Urinary bladder (tissue), 4 donors: ENCODE data around the gene PRR35. TPM values are rescaled to one million over a fixed set of nuclear protein-coding genes. Genes with fewer than 3 reads are reported as not detected.
"Not testable (repeated sequence)": the region's sequence is repeated elsewhere in the genome, so short reads cannot be mapped to it uniquely, and the experiment has no call there.

Experiments
- DNase-seq: peaks from one replicate; pipeline ENCODE4 v3.0.0-alpha.2; 2015; ENCODE audit errors: extremely low spot score
- H3K27ac ChIP-seq: one replicate; pipeline ENCODE4 v1.5.1; 2013; ENCODE audit warnings: low read depth, mild to moderate bottlenecking, moderate library complexity
- H3K36me3 ChIP-seq: one replicate; pipeline ENCODE4 v1.6.1; 2013; ENCODE audit warnings: mild to moderate bottlenecking, moderate library complexity; ENCODE audit not compliant: insufficient read depth
- H3K4me1 ChIP-seq: one replicate; pipeline ENCODE4 v1.6.1; 2013; ENCODE audit warnings: mild to moderate bottlenecking, moderate library complexity; ENCODE audit not compliant: insufficient read depth
- H3K4me3 ChIP-seq: one replicate; pipeline ENCODE4 v1.5.1; 2013; ENCODE audit warnings: low read depth, low read length
- WGBS: extraction: QIAGEN DNeasy Blood & Tissue Kit; methylation state at CpG from one replicate; pipeline ENCODE4 v1.1.7; 2013; 5-methylcytosine and 5-hydroxymethylcytosine counted together
- polyA plus RNA-seq: library from polyadenylated mRNA; stranded (reverse); fragments of 200-250 nt; gene quantifications from one replicate; pipeline ENCODE4 v1.2.3, GENCODE V29; 2013
- total RNA-seq: library from RNA; depleted of rRNA; stranded (reverse); fragments of >200 nt; gene quantifications from one replicate; pipeline ENCODE4 v1.2.3, GENCODE V29; 2014
- donor health status: healthy with polysubstance abuse.
- donor health status: healthy.

The PRR35 gene
- total and polyA plus RNA-seq, 2 donors = not detected

DNA sequence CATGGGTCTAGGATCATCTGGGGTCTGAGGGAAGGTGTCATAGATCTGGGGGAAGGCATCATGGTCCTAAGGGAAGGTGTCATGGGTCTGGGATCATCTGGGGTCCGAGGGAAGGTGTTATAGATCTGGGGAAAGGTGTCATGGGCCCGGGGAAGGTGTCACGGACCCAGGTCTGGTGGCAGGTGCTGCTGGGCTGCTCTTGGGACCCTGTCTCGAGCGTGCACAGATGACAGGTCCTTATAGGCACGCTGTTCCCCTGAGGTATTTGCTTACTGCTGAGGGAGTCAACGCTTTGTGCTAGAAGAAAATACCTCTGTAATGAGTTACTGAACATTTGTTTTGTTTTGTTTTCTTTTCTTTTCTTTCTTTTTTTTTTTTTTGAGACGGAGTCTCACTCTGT, 31.0 kb downstream of the PRR35 start:
- H3K27ac ChIP-seq = no peak overlapping the region
- 86% methylated on average over 8 of the region's 8 CpGs for WGBS

DNA sequence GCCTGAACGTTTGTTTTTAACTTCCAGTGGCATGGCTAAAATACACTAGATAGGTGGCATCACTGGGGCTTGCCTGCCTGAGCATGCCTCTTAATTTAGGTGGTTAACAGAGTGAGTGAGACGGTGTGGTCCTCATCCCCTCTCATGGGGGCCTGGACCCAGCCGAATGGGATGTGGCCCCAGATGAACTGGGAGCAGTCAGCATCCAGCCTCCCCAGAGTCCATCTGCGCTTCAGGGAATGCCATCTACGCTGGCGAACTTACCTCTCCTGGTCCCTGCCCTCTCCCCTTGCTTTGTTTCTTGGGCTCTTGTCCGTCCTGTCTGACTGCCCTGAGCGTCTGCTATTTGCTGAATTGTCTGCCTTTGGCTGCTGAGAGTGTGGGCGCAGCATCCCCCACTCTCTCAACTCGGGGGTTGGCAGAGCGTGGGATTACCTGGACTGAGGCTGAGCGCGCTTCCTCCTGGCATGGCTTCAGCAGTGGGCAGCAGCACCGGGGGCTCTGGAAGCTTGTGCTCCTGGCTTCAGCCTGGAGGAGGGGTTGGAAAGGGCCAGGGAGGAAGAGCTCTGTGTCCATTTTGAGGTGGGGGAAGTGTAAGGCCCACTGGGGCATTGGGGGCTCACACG, 31.8 kb downstream of the PRR35 start:
- H3K27ac ChIP-seq = peak overlapping the region; percentile 19
- no peaks in the 10 kb centered on the region for H3K36me3 ChIP-seq
- H3K4me3 ChIP-seq = no peak overlapping the region
- H3K4me1 ChIP-seq = no peaks in the 10 kb centered on the region
- 85% methylated on average over 15 of the region's 15 CpGs for WGBS
- DNase-seq = no peak

More for the DNA sequence above, 31.0 kb downstream of the PRR35 start:
- no peak for DNase-seq
- no peak overlapping the region for H3K4me3 ChIP-seq
- no peaks in the 10 kb centered on the region for H3K4me1 ChIP-seq
- no peaks in the 10 kb centered on the region for H3K36me3 ChIP-seq

DNA sequence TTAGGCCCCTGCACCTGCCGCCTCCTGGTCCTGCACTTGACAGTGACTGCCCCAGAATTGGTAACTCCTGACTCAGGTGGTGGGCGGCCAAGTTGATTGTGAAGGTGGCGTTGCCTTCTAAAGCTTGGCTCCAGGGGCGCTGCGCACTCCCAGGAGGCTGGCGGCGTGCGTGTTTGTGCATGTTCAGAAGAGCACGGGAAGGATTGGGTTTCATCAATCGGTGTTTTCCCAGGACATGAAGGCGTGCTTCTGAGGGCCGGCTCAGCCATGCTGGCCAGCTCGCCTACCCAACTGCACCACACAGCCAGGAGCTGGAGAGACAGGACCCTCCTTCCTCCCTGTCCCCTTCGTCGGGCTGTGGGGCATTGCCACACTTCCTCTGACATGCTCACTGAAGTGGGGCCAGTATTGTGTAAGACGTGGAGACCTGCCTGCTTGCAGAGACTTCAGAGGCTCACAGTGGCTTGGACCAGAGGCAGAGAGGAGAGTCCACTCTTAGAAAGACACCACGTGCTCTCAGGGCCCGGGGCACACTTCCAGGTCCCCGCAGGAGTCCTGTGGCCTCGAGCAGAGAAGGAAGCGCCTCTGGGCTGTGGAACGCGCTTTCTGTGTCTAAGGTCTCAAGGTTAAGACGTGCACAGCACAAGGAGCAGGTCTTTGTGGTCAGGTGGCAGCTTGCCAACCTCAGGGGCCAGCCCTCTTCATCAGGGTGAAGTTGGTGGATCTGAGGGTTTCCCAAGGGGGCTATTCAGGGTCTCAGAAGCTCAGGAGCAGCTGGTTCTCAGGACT, 32.5 kb downstream of the PRR35 start:
- WGBS = 77% methylated on average over 24 of the region's 24 CpGs
- H3K27ac ChIP-seq = peak overlapping the region; percentile 19

DNA sequence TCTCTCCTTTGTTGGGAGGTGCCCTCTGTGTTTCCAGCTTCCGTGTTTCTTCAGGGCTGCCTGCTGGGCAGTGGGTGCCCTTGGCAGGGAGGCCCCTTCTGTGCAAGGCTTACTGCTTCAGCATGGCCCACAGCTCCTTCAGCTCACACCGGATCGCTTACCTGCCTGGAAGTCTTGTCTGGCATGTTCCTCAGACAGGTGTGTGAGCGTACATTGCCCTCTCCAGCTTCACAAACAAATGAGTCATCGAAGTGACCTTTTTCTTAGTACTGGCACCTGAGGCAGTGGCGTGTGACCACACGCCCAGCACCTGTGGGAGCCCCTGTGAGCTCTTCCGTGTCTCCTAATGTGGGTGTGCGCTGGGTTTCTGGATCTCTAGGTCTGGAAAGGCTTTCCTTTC, 33.2 kb downstream of the PRR35 start:
- Histone ChIP-seq H3K36me3 (no peaks in the 10 kb centered on the region), H3K27ac (no peak overlapping the region), H3K4me3 (no peak overlapping the region), H3K4me1 (no peaks in the 10 kb centered on the region)
- no peak for DNase-seq
- WGBS = 80% methylated on average over 9 of the region's 9 CpGs

More for the DNA sequence above, 32.5 kb downstream of the PRR35 start:
- DNase-seq = peak; percentile 56
- H3K4me1 ChIP-seq = no peaks in the 10 kb centered on the region
- no peak overlapping the region for H3K4me3 ChIP-seq
- H3K36me3 ChIP-seq = no peaks in the 10 kb centered on the region

DNA sequence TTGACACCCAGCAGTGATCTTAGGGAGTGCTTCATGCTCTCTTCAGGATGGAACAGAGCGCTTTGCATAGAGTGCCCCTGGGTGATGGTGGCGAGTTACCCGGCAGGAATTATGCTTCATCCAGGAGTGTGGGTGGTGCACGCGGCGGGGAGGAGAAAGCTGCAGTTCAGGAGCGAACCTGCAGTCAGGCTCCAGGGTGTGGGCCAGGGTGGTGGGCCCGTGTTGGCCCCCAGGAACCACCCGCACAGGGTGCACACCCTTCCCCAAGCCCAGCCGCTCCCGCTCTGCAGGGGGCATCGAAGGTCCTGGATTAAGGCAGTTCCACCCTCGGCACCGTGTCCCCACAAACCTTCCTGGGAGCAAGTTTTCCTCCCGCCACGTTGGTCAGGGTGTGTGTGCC, 33.6 kb downstream of the PRR35 start:
- no peak overlapping the region for H3K27ac ChIP-seq
- H3K4me1 ChIP-seq = no peaks in the 10 kb centered on the region
- no peak for DNase-seq
- 85% methylated on average over 16 of the region's 16 CpGs for WGBS
- no peak overlapping the region for H3K4me3 ChIP-seq
- H3K36me3 ChIP-seq = no peaks in the 10 kb centered on the region

DNA sequence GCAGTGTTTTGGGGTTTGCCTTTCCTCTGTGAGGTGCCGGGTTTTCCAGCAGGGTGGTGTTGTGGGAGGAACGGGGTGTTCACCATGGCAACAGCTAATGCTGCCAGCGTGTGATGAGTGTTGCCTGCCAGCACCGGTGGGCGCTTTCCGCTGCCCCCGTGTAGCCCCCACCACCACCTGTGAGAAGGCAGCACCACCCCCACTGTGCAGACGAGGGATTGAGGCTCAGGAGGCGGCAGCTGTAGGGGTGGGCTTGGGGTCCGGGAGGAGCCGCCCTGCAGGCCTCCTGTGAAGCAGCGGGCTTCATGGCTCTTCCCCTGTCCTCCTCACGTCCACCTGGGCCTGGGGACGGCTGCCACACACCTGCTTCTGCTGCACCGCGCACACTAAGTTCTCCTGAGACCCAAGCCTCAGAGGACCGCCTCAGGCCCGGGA, 34.9 kb downstream of the PRR35 start:
- no peak for DNase-seq
- Histone ChIP-seq H3K4me1 (no peaks in the 10 kb centered on the region), H3K4me3 (no peak overlapping the region), H3K36me3 (no peaks in the 10 kb centered on the region), H3K27ac (no peak overlapping the region)
- whole genome bisulfite sequencing = 86% methylated on average over 18 of the region's 18 CpGs

DNA sequence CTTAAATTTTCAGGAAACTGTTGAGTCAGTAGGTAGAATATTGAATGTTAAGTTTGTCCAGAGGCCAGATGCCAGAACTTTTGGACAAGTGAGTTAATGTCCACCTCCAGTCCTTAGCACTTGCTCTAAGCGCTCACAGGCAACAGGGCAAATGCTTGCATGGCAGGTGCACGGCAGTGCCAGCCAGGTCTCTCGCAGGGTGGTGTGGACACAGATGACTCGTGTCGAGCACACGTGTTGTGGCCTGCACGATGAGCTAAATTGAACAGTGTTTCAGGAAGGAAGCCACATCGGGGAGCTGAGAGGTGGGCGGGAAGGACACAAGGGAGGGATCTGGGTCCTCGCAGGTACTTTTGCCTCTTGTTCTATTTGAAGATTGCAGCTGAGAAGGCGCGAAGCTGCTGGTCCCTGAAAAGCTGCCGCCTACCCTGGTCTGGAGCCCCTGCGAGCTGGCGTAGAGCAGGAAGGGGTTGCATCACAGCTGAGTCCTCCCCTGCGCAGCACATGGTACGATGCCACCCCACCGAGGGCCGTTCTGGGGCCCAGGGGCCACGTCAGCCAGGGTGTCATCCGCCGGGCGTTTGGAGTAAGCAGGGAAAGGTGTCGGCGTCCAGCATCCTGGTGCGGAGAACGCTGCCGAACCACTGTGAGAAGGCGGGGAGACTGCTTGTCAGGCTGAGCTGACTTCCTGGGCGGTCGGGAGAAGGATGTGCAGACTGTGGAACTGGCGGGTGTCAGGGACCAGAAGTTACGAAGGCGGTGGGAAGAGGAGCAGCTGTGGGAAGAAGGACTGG, 35.9 kb downstream of the PRR35 start:
- Histone ChIP-seq H3K4me1 (no peaks in the 10 kb centered on the region), H3K27ac (no peak overlapping the region), H3K36me3 (no peaks in the 10 kb centered on the region), H3K4me3 (no peak overlapping the region)
- DNase-seq = no peak
- 89% methylated on average over 34 of the region's 34 CpGs for WGBS

DNA sequence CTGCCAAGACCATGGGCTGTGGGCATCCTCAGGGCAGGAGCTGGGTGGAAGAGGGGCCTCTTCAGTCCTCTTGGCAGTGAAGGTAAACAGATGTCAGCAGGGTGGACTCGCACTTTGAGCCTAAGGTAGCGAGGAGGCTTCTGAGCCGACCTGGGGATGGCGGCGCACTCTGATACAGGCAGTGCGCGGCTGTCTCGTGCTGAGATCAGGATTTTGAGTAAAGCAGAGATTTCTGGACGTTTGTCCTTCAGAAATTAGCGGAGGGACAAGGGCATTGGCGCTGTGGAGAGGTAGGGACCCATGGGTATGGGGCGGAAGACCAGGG, 36.5 kb downstream of the PRR35 start:
- Histone ChIP-seq H3K4me3 (no peak overlapping the region), H3K4me1 (no peaks in the 10 kb centered on the region), H3K36me3 (no peaks in the 10 kb centered on the region), H3K27ac (no peak overlapping the region)
- no peak for DNase-seq
- 95% methylated on average over 12 of the region's 12 CpGs for WGBS

DNA sequence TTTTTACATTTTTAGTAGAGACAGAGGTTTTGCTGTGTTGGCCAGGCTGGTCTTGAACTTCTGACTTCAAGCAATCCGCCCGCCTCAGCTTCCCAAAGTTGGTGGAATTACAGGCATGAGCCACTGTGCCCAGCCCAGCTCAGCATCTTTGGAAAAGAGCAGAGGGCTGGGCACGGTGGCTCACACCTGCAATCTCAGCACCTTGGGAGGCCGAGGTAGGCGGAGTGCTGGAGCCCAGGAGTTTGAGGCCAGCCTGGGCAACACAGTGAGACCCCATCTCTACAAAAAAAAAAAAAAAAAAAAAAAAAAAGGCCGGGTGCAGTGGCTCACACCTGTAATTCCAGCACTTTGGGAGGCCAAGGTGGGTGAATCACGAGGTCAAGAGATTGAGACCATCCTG, 37.5 kb downstream of the PRR35 start:
- not testable (repeated sequence) for H3K27ac ChIP-seq, H3K36me3 ChIP-seq, H3K4me3 ChIP-seq, DNase-seq, H3K4me1 ChIP-seq
- 96% methylated on average over 7 of the region's 7 CpGs for WGBS

DNA sequence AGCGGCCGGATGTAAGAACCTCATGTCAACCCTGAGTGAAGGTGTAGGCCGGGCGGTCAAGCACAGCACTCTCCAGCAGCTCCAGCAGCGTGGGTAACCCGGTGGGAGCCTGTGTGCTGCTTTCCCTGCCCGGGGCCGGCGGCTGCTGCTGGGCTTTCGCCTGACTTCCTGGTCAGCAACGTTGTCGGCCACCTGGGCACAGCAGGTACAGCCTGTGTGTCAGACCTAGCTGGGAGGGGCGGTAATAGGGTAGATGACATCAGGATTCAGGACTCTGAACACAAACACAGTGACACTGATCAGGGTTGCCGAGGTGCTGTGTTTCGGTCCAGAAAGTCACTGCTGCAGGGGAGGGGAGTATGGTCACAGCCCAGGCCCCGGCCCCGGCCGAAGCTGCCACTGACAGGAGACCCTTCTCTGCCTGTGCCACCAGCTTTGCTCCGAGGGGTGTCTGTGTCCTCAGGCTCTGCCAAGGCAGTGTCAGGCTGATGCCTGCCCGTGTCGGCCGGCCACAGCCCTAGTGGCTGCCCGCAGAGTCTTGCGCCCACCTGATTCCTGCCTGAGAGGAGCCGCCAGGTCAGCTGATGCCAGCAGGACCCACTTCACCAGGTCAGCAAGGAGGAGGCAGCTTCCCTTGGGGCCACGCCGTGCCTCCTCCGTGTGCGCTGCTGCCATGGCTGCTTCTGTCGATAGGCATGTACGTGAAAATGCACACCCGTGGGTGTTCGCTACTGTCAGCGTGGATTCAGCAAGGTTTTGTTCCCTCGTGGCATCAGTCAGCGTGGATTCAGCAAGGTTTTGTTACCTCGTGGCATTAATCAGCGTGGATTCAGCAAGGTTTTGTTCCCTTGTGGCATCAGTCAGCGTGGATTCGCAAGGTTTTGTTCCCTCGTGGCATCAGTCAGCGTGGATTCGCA, 38.9 kb downstream of the PRR35 start:
- H3K4me3 ChIP-seq = no peak overlapping the region
- H3K36me3 ChIP-seq = no peaks in the 10 kb centered on the region
- H3K27ac ChIP-seq = no peak overlapping the region
- WGBS = 97% methylated on average over 43 of the region's 43 CpGs
- no peak for DNase-seq
- no peaks in the 10 kb centered on the region for H3K4me1 ChIP-seq

DNA sequence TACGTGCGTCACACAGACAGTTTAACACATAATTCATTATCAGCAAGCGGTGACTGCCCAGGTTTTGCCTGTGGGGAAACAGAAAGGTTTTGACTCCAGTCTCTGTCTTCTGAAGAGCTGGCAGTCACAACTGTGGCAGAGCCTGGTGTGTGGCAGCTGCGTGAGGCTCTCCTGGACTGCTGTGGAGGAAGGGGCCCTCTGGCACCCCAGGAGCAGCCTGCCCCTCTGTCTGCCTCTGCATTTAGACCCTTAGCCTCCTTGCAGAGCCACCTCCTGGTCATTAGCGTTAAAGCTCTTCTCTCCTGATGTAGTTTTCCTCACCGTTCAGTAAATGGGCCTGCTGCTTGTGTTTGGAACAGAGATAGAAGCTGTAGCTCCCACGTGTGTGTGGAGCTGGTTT, 40.6 kb downstream of the PRR35 start:
- no peak overlapping the region for H3K27ac ChIP-seq
- H3K4me1 ChIP-seq = no peaks in the 10 kb centered on the region
- DNase-seq = no peak
- 58% methylated on average over 7 of the region's 7 CpGs for WGBS
- no peak overlapping the region for H3K4me3 ChIP-seq
- no peaks in the 10 kb centered on the region for H3K36me3 ChIP-seq

DNA sequence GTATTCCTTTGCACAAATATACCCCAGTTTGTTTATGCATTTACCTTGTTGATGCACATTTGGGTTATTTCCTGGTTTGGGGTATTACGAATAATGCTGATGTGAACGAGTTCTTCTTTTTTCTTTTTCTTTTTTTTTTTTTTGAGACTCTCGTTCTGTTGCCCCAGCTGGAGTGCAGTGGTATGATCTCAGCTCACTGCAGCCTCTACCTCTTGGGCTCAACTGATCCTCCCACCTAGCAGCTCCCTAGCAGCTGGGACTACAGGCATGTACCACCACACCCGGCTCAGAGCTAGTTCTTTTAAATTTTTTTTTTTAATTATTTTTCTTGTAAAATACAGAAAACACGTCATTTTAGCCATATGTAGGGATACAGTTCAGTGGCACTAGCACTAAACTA, 43.7 kb downstream of the PRR35 start:
- DNase-seq = no peak
- Histone ChIP-seq H3K27ac (no peak overlapping the region), H3K4me3 (no peak overlapping the region), H3K4me1 (no peaks in the 10 kb centered on the region), H3K36me3 (no peaks in the 10 kb centered on the region)
- 86% methylated on average over 5 of the region's 5 CpGs for WGBS

DNA sequence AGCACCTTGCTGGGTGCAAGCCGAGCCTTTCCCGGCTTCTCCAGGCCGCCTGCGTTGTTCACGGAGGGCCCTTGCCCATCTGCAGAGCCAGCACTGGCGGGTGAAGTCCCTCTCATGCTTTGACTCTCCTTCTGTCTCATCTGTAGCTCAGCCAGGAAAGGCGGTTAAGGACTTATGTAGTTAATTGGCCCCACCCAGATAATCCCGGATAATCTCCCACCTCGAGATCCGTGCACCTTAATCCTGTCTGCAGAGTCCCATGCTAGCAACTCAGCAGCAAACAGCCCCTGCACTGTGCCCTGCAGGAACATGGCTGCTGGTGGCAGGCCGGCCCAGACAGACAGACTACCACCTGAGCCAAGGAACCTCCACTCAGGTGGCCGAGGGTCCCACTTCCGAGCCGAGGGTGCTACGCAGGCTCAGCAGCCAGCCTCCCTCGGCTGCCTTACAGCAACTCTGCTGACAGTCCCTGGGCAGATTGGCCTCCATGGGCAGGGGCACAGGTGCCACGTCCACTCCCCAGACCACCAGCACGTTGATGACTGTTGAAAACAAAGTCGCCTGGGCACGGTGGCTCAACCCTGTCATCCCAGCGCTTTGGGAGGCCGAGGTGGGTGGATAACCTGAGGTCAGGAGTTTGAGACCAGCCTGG, 46.6 kb downstream of the PRR35 start:
- 92% methylated on average over 22 of the region's 22 CpGs for WGBS
- no peak for DNase-seq
- Histone ChIP-seq H3K4me3 (no peak overlapping the region), H3K27ac (no peak overlapping the region), H3K4me1 (no peaks in the 10 kb centered on the region), H3K36me3 (no peaks in the 10 kb centered on the region)
